NB4 (cell line): ENCODE results near the gene CCDC33.

Experiments
- MYC ChIP-seq: IDR thresholded peaks from 2 replicates; pipeline ENCODE4 v1.6.1; 2011; ENCODE audit warnings: low read depth, low read length
- TF ChIP-seq, protein P1 (sequence below): IDR thresholded peaks from one replicate; pipeline ENCODE4 v1.5.1; 2012; ENCODE audit warnings: low read depth, low read length

DNA sequence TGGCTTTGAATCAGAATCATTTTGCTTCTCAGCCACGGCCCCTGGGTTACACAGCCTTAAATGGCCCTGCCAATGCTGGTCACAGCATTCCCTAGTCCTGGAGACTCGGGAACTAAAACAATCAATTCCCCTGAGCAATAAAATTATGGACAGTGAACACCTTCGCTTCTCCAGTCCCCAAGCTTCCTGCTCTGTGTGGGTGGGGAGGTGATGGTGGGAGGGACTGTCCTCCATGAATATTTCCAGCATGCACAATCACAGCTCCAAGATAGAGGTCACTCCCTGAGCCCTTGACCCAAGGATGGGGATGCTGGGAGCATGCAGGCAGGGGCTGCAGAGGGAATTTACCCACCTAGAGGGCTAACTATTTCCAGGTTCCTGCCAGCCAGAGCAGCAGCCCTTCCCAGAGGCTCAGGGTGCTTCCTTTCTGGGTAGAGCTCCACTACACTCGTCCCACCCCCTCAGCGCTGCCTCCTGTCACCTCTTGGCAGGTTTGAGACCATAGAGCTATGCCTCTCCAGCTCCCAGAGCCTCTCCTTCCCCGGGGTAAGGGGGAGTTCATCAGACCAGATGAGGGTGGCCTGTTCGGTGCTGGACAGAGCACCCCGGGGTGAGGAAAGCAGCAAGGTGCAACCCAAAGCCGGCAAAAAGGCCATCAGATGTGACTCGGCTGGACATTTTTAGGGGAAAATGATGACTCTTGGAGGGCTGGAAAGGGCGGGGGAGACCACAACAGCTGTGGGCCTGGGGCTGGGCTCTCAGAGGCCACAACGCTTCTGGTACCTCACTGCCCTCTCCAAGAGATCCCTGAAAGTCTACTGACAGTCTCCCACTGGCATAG, 14.5 kb upstream of the CCDC33 start:
- TF ChIP-seq, protein P1, sequence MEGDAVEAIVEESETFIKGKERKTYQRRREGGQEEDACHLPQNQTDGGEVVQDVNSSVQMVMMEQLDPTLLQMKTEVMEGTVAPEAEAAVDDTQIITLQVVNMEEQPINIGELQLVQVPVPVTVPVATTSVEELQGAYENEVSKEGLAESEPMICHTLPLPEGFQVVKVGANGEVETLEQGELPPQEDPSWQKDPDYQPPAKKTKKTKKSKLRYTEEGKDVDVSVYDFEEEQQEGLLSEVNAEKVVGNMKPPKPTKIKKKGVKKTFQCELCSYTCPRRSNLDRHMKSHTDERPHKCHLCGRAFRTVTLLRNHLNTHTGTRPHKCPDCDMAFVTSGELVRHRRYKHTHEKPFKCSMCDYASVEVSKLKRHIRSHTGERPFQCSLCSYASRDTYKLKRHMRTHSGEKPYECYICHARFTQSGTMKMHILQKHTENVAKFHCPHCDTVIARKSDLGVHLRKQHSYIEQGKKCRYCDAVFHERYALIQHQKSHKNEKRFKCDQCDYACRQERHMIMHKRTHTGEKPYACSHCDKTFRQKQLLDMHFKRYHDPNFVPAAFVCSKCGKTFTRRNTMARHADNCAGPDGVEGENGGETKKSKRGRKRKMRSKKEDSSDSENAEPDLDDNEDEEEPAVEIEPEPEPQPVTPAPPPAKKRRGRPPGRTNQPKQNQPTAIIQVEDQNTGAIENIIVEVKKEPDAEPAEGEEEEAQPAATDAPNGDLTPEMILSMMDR: no peak
- TF ChIP-seq MYC: no peak
